Hematopoietic multipotent progenitor cell (in vitro differentiated cells): ENCODE results near the gene SULF2. TPM values are rescaled to one million over a fixed set of nuclear protein-coding genes. Genes with fewer than 3 reads are reported as not detected.

Source experiments
- DNase-seq, 3 donors: peaks; one replicate each; pipeline ENCODE4 v3.0.0-alpha.2; 2011 to 2015; ENCODE audit warnings: low read depth in 2 of 3, low spot score in 2 of 3
- small RNA-seq: library from RNA; depleted of rRNA; stranded (forward); fragments of <200 nt; gene quantifications from one replicate; pipeline ENCODE3, GENCODE V24; 2012
- total RNA-seq: library from RNA; depleted of rRNA; stranded (reverse); fragments of >200 nt; gene quantifications from one replicate; pipeline ENCODE4 v1.2.3, GENCODE V29; 2012

SULF2 gene
- total RNA-seq, 1 donor, result 1.3 TPM

DNA sequence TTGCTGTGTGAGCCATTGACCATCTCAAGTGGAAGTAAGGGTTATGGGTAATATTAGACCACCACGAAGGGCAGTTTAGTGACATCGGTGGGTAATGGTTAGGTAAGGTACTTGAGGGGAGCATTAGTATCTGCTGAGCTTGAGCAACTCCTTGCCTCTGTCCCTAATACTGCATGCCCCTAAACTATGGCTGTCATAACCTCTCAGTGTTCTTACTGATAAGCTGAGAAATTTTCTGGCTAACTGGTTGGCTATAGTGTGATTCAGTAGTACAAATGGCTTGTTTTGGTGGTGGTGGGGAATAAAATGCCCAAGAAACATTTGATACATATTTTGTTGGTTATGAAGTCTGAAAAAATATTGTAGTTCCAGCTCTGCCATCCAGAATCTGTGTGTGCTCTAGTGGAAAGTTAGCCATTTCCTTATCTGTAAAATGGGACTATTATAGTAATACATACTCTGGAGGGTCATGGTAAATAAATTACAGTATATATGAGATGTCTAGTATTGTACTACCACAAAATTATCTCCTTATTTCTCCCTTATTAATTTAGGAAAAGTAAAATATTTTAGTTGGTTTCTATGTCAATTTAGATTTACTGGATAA is 170.5 kb downstream of the SULF2 start:
- DNase-seq, result no peak

DNA sequence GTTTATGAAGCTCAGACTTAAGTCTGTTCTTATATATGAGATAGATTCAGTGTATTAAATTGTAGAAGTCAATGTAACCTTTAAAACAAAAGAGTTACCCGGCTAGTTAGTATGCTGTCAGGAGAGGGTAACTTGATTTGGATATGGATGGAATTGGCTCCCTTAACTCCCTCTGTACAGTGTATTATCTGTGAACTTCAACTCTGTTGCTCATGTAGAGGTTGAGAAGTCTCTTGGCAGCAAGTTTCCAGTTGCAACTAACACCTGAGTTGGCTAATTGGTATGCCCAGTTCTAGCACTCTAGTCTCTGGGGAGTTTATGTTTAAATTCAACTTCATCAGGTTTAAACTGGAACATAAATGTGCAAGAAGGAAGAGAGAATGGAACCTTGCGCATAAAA is 172.6 kb downstream of the SULF2 start:
- no peak for DNase-seq

- DNase-seq, result no peak
These were observed 173.5 kb downstream of the SULF2 start for GRCh38 chr20:47611785-47612184.

- DNase-seq, result peak in 1 of 3 donors; percentile 29
These were observed 174.4 kb downstream of the SULF2 start for GRCh38 chr20:47610945-47611250.

- DNase-seq, result peak in 2 of 3 donors; percentile 86 to 87
These were observed 174.9 kb downstream of the SULF2 start for GRCh38 chr20:47610247-47610944.

DNA sequence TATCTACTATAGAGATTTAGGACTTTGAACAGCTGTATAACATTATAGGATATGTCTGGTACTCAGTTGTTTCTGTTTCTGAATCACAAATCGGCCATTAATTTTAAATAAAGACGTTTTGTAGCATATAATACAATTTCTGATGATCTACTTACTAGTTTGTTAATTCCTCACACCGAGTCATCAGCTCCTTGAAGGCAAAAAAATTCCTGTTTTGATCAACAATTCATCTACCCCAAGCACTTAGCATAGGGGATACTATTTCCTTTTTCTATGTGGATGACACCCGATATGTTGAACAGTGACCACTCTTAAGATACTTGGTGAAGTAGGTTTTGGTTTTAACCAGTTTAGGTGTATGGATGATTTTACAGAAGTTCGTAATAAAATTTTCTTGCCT is 176.3 kb downstream of the SULF2 start:
- no peak for DNase-seq

Small RNA genes within 50 kb of the gene (small RNA-seq; reads per million reads assigned to genes)
- gene RNU7-173P, result not detected
